GM21529 (cell line): ENCODE results near the gene ERVK3-1.

Experiments
- ATAC-seq: cut with Tn5 transposase; IDR thresholded peaks from one replicate; pipeline ENCODE4 v1.9.1; 2021; ENCODE audit not compliant: unreplicated experiment

ERVK3-1 gene

GRCh38 chr19:58338825-58339558, 33.8 kb downstream of the ERVK3-1 start:
- ATAC-seq, result no peak

- ATAC-seq, result no peak
These were observed 40.4 kb downstream of the ERVK3-1 start for GRCh38 chr19:58345558-58345957.

GRCh38 chr19:58346961-58347929, 42.1 kb downstream of the ERVK3-1 start:
- ATAC-seq, result peak; percentile 91

- ATAC-seq, result peak; percentile 20
These were observed 42.9 kb downstream of the ERVK3-1 start for GRCh38 chr19:58348080-58348479.

- no peak for ATAC-seq
These were observed 44.4 kb downstream of the ERVK3-1 start for GRCh38 chr19:58349590-58349989.

GRCh38 chr19:58350001-58350861, 45.1 kb downstream of the ERVK3-1 start:
- no peak for ATAC-seq

GRCh38 chr19:58350871-58351557, 45.8 kb downstream of the ERVK3-1 start:
- ATAC-seq, result no peak

GRCh38 chr19:58351558-58351878, 46.3 kb downstream of the ERVK3-1 start:
- ATAC-seq, result no peak

GRCh38 chr19:58351990-58352755, 47.0 kb downstream of the ERVK3-1 start:
- ATAC-seq, result no peak

- ATAC-seq, result no peak
These were observed 47.8 kb downstream of the ERVK3-1 start, which contains the start of gene A1BG for GRCh38 chr19:58352760-58353671. TSS of gene A1BG (minus strand) at chr19:58353492. CDS start at chr19:58353437, 55 bp downstream.

- ATAC-seq, result no peak
These were observed 48.7 kb downstream of the ERVK3-1 start for GRCh38 chr19:58353717-58354477.

GRCh38 chr19:58354478-58355030, 49.4 kb downstream of the ERVK3-1 start:
- ATAC-seq, result no peak

GRCh38 chr19:58355215-58355796, 50.1 kb downstream of the ERVK3-1 start:
- no peak for ATAC-seq

- ATAC-seq, result no peak
These were observed 51.0 kb downstream of the ERVK3-1 start for GRCh38 chr19:58355908-58356765.

GRCh38 chr19:58356766-58357480, 51.7 kb downstream of the ERVK3-1 start:
- ATAC-seq, result no peak
